NCI-H1048 (cell line): ENCODE measurements around the gene TFG.

Experiments used
- DNase-seq: peaks from one replicate; lab custom pipeline; 2025; lab: John Stamatoyannopoulos, UW

The TFG gene

DNA sequence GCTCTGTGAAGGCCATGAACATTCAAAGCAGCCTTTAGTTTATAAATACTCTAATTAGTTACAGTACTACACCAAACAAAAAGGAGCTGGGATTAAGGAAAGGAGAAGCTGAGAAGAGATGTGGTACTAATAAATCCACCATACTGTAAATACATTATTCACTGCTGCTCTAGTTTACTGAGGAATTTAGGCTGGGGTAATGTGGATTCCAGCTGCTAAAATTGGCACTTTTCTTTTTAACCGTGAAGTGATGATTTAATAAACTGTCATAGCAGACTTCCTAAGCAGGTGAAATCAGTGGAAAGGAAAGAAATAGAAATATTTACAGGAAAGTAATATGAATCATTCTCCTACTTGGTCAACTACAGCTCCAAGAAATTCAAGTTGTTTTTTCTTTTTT lies 88.7 kb downstream of the TFG start:
- no peak for DNase-seq
